IMR-90 (cell line): ENCODE results near the gene ETFDH. TPM values are rescaled to one million over a fixed set of nuclear protein-coding genes. Genes with fewer than 3 reads are reported as not detected.
A peak's percentile ranks its signal among the peaks of the same experiment; 100 is the strongest.

Source experiments
- ATAC-seq: fragments of 200-7000 bp; cut with Tn5 transposase; 2 replicates; pipeline ENCODE4 v1.9.1; 2020; ENCODE audit warnings: low read depth, mild to moderate bottlenecking, moderate library complexity
- BruUV-seq: library from RNA; stranded (reverse); fragments of 400-500 nt; replicated peaks from 2 replicates; lab custom pipeline; 2021; lab: Mats Ljungman, UMichigan
- CTCF ChIA-PET: fragments of 300-600 bp; formaldehyde crosslinking; extraction: SDS; loops from one replicate; lab custom pipeline; 2021; ENCODE audit warnings: antibody characterized with exemption; lab: Yijun Ruan, JAX
- POLR2A ChIA-PET: fragments of 300-600 bp; sonication (Branson Sonifier 250); formaldehyde crosslinking; loops from one replicate; lab custom pipeline; 2022; ENCODE audit warnings: antibody characterized with exemption; ENCODE audit not compliant: unreplicated experiment; lab: Charles Lee
- DNase-seq: peaks from one replicate; pipeline ENCODE4 v3.0.0; 2013
- H2AFZ ChIP-seq: replicated peaks from 2 replicates; pipeline ENCODE3; 2013; ENCODE audit warnings: low read length, mild to moderate bottlenecking; ENCODE audit not compliant: poor library complexity
- H2AK5ac ChIP-seq: 2 replicates; pipeline ENCODE4 v1.6.1; 2013; ENCODE audit warnings: low read depth, low read length, inconsistent platforms
- H2AK9ac ChIP-seq: replicated peaks from 2 replicates; pipeline ENCODE3; 2013; ENCODE audit warnings: mild to moderate bottlenecking, low read depth, low read length, moderate library complexity; ENCODE audit not compliant: poor library complexity
- H2BK120ac ChIP-seq: 2 replicates; pipeline ENCODE4 v1.6.1; 2013; ENCODE audit warnings: low read depth, low read length, inconsistent platforms
- H2BK15ac ChIP-seq: 3 replicates; pipeline ENCODE4 v1.6.1; 2013; ENCODE audit warnings: low read depth, low read length, inconsistent platforms
- H2BK20ac ChIP-seq: 2 replicates; pipeline ENCODE4 v1.6.1; 2013; ENCODE audit warnings: low read depth, mild to moderate bottlenecking, inconsistent platforms, low read length, moderate library complexity
- H2BK5ac ChIP-seq: 2 replicates; pipeline ENCODE4 v1.6.1; 2013; ENCODE audit warnings: mild to moderate bottlenecking, low read depth, low read length, inconsistent platforms; ENCODE audit not compliant: poor library complexity, severe bottlenecking
- H3K14ac ChIP-seq: replicated peaks from 2 replicates; pipeline ENCODE4 v1.6.1; 2013; ENCODE audit warnings: low read depth, low read length, inconsistent platforms
- H3K18ac ChIP-seq: 2 replicates; pipeline ENCODE4 v1.6.1; 2013; ENCODE audit warnings: low read depth, low read length, control low read depth
- H3K23ac ChIP-seq: 2 replicates; pipeline ENCODE4 v1.6.1; 2013; ENCODE audit warnings: low read depth, low read length, inconsistent platforms
- H3K27ac ChIP-seq: 2 replicates; pipeline ENCODE4 v1.5.1; 2013; ENCODE audit warnings: mild to moderate bottlenecking, control low read depth, low read length; ENCODE audit not compliant: insufficient read depth
- H3K27me3 ChIP-seq: 2 replicates; pipeline ENCODE4 v1.6.1; 2013; ENCODE audit warnings: low read length; ENCODE audit not compliant: control insufficient read depth, insufficient read depth
- H3K36me3 ChIP-seq: 2 replicates; pipeline ENCODE4 v1.6.1; 2013; ENCODE audit warnings: low read length, mixed read lengths; ENCODE audit not compliant: control insufficient read depth, insufficient read depth
- H3K4ac ChIP-seq: 2 replicates; pipeline ENCODE4 v1.6.1; 2013; ENCODE audit warnings: low read depth, low read length, inconsistent platforms
- H3K4me1 ChIP-seq: 2 replicates; pipeline ENCODE4 v1.6.1; 2013; ENCODE audit warnings: low read length, mixed read lengths; ENCODE audit not compliant: control insufficient read depth, insufficient read depth
- H3K4me2 ChIP-seq: 2 replicates; pipeline ENCODE4 v1.6.1; 2013; ENCODE audit warnings: low read depth, mild to moderate bottlenecking, control low read depth, low read length, moderate library complexity
- H3K4me3 ChIP-seq: 2 replicates; pipeline ENCODE4 v1.5.1; 2013; ENCODE audit warnings: low read depth, mild to moderate bottlenecking, control low read depth, low read length, moderate library complexity; ENCODE audit not compliant: insufficient read depth
- H3K56ac ChIP-seq: 2 replicates; pipeline ENCODE4 v1.6.1; 2013; ENCODE audit warnings: low read length, inconsistent platforms; ENCODE audit not compliant: insufficient read depth; ENCODE audit errors: extremely low read depth
- H3K79me1 ChIP-seq, 2 experiments: 2 replicates each; pipeline ENCODE4 v1.6.1; 2013; ENCODE audit warnings: low read length in 2 of 2, inconsistent platforms in 1 of 2, low read depth in 1 of 2
- H3K9ac ChIP-seq: 2 replicates; pipeline ENCODE4 v1.6.1; 2013; ENCODE audit warnings: low read depth, low read length, control low read depth
- H3K9me1 ChIP-seq: 2 replicates; pipeline ENCODE4 v1.6.1; 2013; ENCODE audit warnings: low read length, inconsistent platforms; ENCODE audit not compliant: insufficient read depth
- H3K9me3 ChIP-seq: 2 replicates; pipeline ENCODE4 v1.6.1; 2013; ENCODE audit warnings: low read length; ENCODE audit not compliant: control insufficient read depth, insufficient read depth
- H4K20me1 ChIP-seq: 2 replicates; pipeline ENCODE4 v1.6.1; 2013; ENCODE audit warnings: low read length, inconsistent platforms; ENCODE audit not compliant: insufficient read depth
- H4K5ac ChIP-seq: 2 replicates; pipeline ENCODE4 v1.6.1; 2013; ENCODE audit warnings: mild to moderate bottlenecking, low read depth, low read length, control low read depth
- H4K8ac ChIP-seq, 2 experiments: 2 replicates each; pipeline ENCODE4 v1.6.1; 2013; ENCODE audit warnings: low read depth in 2 of 2, low read length in 2 of 2, control low read depth in 1 of 2, inconsistent platforms in 1 of 2
- H4K91ac ChIP-seq: 2 replicates; pipeline ENCODE4 v1.6.1; 2013; ENCODE audit warnings: low read depth, low read length, inconsistent platforms; ENCODE audit not compliant: insufficient read depth
- CEBPB ChIP-seq: IDR thresholded peaks from 2 replicates; pipeline ENCODE4 v1.6.1; 2012; ENCODE audit warnings: low read depth, low read length, improper control_type of control experiment
- CHD1 ChIP-seq: IDR thresholded peaks from 2 replicates; pipeline ENCODE4 v1.6.1; 2012; ENCODE audit warnings: low read depth, low read length, improper control_type of control experiment
- CTCF ChIP-seq: conservative IDR thresholded peaks from 2 replicates; pipeline ENCODE4 v1.5.1; 2012; ENCODE audit warnings: mild to moderate bottlenecking, low read depth, low read length, improper control_type of control experiment
- FOS ChIP-seq: fragments of 150-350 bp; IDR thresholded peaks from 2 replicates; pipeline ENCODE4 v1.6.1; 2016; ENCODE audit warnings: low read depth, low read length
- MAFK ChIP-seq: IDR thresholded peaks from 2 replicates; pipeline ENCODE4 v1.6.1; 2012; ENCODE audit warnings: low read depth, low read length, improper control_type of control experiment
- MAZ ChIP-seq: IDR thresholded peaks from 2 replicates; pipeline ENCODE4 v1.6.1; 2012; ENCODE audit warnings: low read depth, mild to moderate bottlenecking, low read length, improper control_type of control experiment, moderate library complexity, borderline replicate concordance
- NFE2L2 ChIP-seq: fragments of 150-350 bp; IDR thresholded peaks from 2 replicates; pipeline ENCODE4 v1.6.1; 2016; ENCODE audit warnings: low read depth, mild to moderate bottlenecking, low read length
- RAD21 ChIP-seq: IDR thresholded peaks from 2 replicates; pipeline ENCODE4 v1.6.1; 2012; ENCODE audit warnings: low read length, improper control_type of control experiment
- RCOR1 ChIP-seq: IDR thresholded peaks from 2 replicates; pipeline ENCODE4 v1.6.1; 2012; ENCODE audit warnings: mild to moderate bottlenecking, low read length, improper control_type of control experiment; ENCODE audit not compliant: insufficient replicate concordance
- RFX5 ChIP-seq: IDR thresholded peaks from 2 replicates; pipeline ENCODE4 v1.8.0; 2012; ENCODE audit warnings: low read depth, mild to moderate bottlenecking, low read length, moderate library complexity
- USF2 ChIP-seq: fragments of 150-350 bp; IDR thresholded peaks from 2 replicates; pipeline ENCODE4 v1.6.1; 2017; ENCODE audit warnings: mild to moderate bottlenecking, antibody characterized with exemption, low read length, low read depth
- WGBS, 2 experiments: methylation state at CpG; one replicate each; pipeline versions ENCODE4 v1.1.5 to v1.1.7; 2013; ENCODE audit warnings: missing lambda C conversion rate in 2 of 2; ENCODE audit not compliant: insufficient read length in 1 of 2; ENCODE audit errors: extremely low coverage in 2 of 2; 5-methylcytosine and 5-hydroxymethylcytosine counted together
- dilution Hi-C: fragments of 300-500 bp; cut with HindIII; formaldehyde crosslinking; loops from one replicate; pipeline ENCODE4 v1.14.3; 2018; ENCODE audit warnings: low sequenced_read_pairs; ENCODE audit not compliant: unreplicated experiment
- in situ Hi-C: fragments of 300-500 bp; cut with MboI; formaldehyde crosslinking; loops from 3 replicates; pipeline ENCODE4 v1.14.3; 2019; ENCODE audit warnings: low sequenced_read_pairs, inconsistent platforms, mixed read lengths
- intact Hi-C: fragments of 100-400 bp; cut with micrococcal nuclease; formaldehyde crosslinking; loops from 2 replicates; pipeline ENCODE4 v1.10.0; 2022
- polyA plus RNA-seq, 3 experiments: library from polyadenylated mRNA; depleted of rRNA; stranded (reverse); fragments of >200 nt; gene quantifications; 2 replicates each; pipeline ENCODE4 v1.2.3, GENCODE V29; 2012; ENCODE audit warnings: low replicate concordance in 1 of 3
- total RNA-seq: library from RNA; depleted of rRNA; stranded (reverse); fragments of >200 nt; gene quantifications from 2 replicates; pipeline ENCODE4 v1.2.3, GENCODE V29; 2012

ETFDH gene
- total and polyA plus RNA-seq, 2 of the 4 experiments (the other 2 are of a cell fraction): 14.0 to 19.1 TPM

- Histone ChIP-seq H3K79me1 (peaks cover 8 to 29% of the 10 kb centered on the region in 2 experiments; a peak in 3 of 4 replicates), H2BK120ac (peak overlapping the region; percentile 38), H3K9me1 (no peaks in the 10 kb centered on the region), H3K4me2 (peak overlapping the region; percentile 96), H2AK9ac (peak overlapping the region; percentile 57), H3K4me1 (no peaks in the 10 kb centered on the region), H3K9me3 (no peaks in the 10 kb centered on the region), H2AK5ac (no peak overlapping the region), H4K5ac (no peak overlapping the region), H3K4me3 (peak overlapping the region; percentile 65), H2AFZ (peak overlapping the region; percentile 97), H3K14ac (peak overlapping the region; percentile 82), H2BK20ac (0 out of 2 replicates have a peak overlapping the region, but pooled peaks have one; percentile 1), H2BK15ac (peak overlapping the region; percentile 57; the same call in 1 of the 3 replicates), H3K56ac (peak overlapping the region; percentile 69; the same call in 1 of the 2 replicates), H3K27me3 (no peaks in the 10 kb centered on the region), H3K9ac (peak overlapping the region; percentile 80), H3K36me3 (no peaks in the 10 kb centered on the region), H3K4ac (peak overlapping the region; percentile 56), H4K8ac (peak overlapping the region in 1 of 2 experiments; percentile 43; a peak in 2 of 4 replicates), H4K20me1 (no peaks in the 10 kb centered on the region), H4K91ac (peak overlapping the region; percentile 67), H2BK5ac (peak overlapping the region; percentile 61), H3K23ac (peak overlapping the region; percentile 30), H3K18ac (no peak overlapping the region), H3K27ac (peak overlapping the region; percentile 77)
- peak; percentile 76 for DNase-seq
- ATAC-seq: peak; percentile 22
- POLR2A ChIA-PET: interaction anchor here (0.6 kb wide), 1 partner anchor 23 kb away, joined by 3 read pairs; no protein-coding TSS in a partner anchor
- TF ChIP-seq MAZ: no peak
- TF ChIP-seq USF2: peak; percentile 71
- no peak for TF ChIP-seq FOS
- TF ChIP-seq CEBPB: no peak
- TF ChIP-seq RFX5: no peak
- 0 out of 2 replicates have a peak, but pooled peaks have one; percentile 42 for TF ChIP-seq CHD1
- no peak for TF ChIP-seq MAFK
- no peak for TF ChIP-seq CTCF
- no peak for TF ChIP-seq NFE2L2
- TF ChIP-seq RAD21: peak; percentile 10; the same call in 1 of the 2 replicates
- no peak for TF ChIP-seq RCOR1
- in situ Hi-C loops (no loop called here), intact Hi-C loops (no loop called here), dilution Hi-C loops (no loop called here)
- CTCF ChIA-PET: no interaction called here
- no TSS peak for BruUV-seq
- 0% methylated on average over 3 of the region's 35 CpGs; no CpG with 5 or more reads in 1 of the 2 experiments for WGBS, 2 experiments
These were observed 976 bp upstream of the ETFDH start for GRCh38 chr4:158670975-158671664.
